ENCODE data around the gene DPH2.

DPH2 gene

GRCh38 chr1:43995984-43996732 lies 26.3 kb downstream of the DPH2 start:
- Histone ChIP-seq H3K27ac (no peak overlapping the region), H3K9me3 (ENCODE audit: control insufficient read depth, low read length) (no peaks in the 10 kb centered on the region), H3K4me1 (no peaks in the 10 kb centered on the region), H3K27me3 (ENCODE audit: control insufficient read depth, insufficient read depth, low read length) (no peaks in the 10 kb centered on the region), H3K9ac (no peak overlapping the region), H3K4me3 (ENCODE audit: low read depth, low read length) (no peak overlapping the region), H3K4me2 (ENCODE audit: low read length) (no peak overlapping the region), H3K79me2 (no peaks in the 10 kb centered on the region), H2AFZ (no peak overlapping the region), H3K36me3 (ENCODE audit: control insufficient read depth, insufficient read depth, low read length) (no peaks in the 10 kb centered on the region)
- no peak for TF ChIP-seq CTCF (IDR thresholded peaks at IDR 0.05)

GRCh38 chr1:43996733-43997115 lies 26.9 kb downstream of the DPH2 start:
- H3K27ac ChIP-seq, result no peak overlapping the region
- no peak overlapping the region for H3K9ac ChIP-seq
- H3K27me3 ChIP-seq (ENCODE audit: control insufficient read depth, insufficient read depth, low read length), result no peaks in the 10 kb centered on the region
- no peaks in the 10 kb centered on the region for H3K9me3 ChIP-seq (ENCODE audit: control insufficient read depth, low read length)
- no peak overlapping the region for H2AFZ ChIP-seq
- H3K4me1 ChIP-seq, result no peaks in the 10 kb centered on the region
- no peak overlapping the region for H3K4me2 ChIP-seq (ENCODE audit: low read length)
- H3K4me3 ChIP-seq (ENCODE audit: low read depth, low read length), result no peak overlapping the region
- no peak for TF ChIP-seq CTCF (IDR thresholded peaks at IDR 0.05)
- no peaks in the 10 kb centered on the region for H3K79me2 ChIP-seq
- no peaks in the 10 kb centered on the region for H3K36me3 ChIP-seq (ENCODE audit: control insufficient read depth, insufficient read depth, low read length)

GRCh38 chr1:43997295-43997999 lies 27.6 kb downstream of the DPH2 start:
- Histone ChIP-seq H3K4me2 (ENCODE audit: low read length) (no peak overlapping the region), H3K27me3 (ENCODE audit: control insufficient read depth, insufficient read depth, low read length) (no peaks in the 10 kb centered on the region), H3K79me2 (no peaks in the 10 kb centered on the region), H3K27ac (no peak overlapping the region), H3K9me3 (ENCODE audit: control insufficient read depth, low read length) (no peaks in the 10 kb centered on the region), H3K36me3 (ENCODE audit: control insufficient read depth, insufficient read depth, low read length) (no peaks in the 10 kb centered on the region), H2AFZ (peak overlapping the region; percentile 42), H3K9ac (no peak overlapping the region), H3K4me1 (no peaks in the 10 kb centered on the region), H3K4me3 (ENCODE audit: low read depth, low read length) (no peak overlapping the region)
- TF ChIP-seq CTCF (IDR thresholded peaks at IDR 0.05), result no peak

GRCh38 chr1:43998000-43998378 lies 28.2 kb downstream of the DPH2 start:
- Histone ChIP-seq H3K27ac (no peak overlapping the region), H2AFZ (peak overlapping the region; percentile 42), H3K27me3 (ENCODE audit: control insufficient read depth, insufficient read depth, low read length) (no peaks in the 10 kb centered on the region), H3K36me3 (ENCODE audit: control insufficient read depth, insufficient read depth, low read length) (no peaks in the 10 kb centered on the region), H3K79me2 (no peaks in the 10 kb centered on the region), H3K9me3 (ENCODE audit: control insufficient read depth, low read length) (no peaks in the 10 kb centered on the region), H3K9ac (no peak overlapping the region), H3K4me3 (ENCODE audit: low read depth, low read length) (no peak overlapping the region), H3K4me2 (ENCODE audit: low read length) (no peak overlapping the region), H3K4me1 (no peaks in the 10 kb centered on the region)
- TF ChIP-seq CTCF (IDR thresholded peaks at IDR 0.05), result no peak

Measured in parathyroid adenoma (tissue), 2 donors.